ENCODE results near the gene BCL2.

The BCL2 gene

DNA sequence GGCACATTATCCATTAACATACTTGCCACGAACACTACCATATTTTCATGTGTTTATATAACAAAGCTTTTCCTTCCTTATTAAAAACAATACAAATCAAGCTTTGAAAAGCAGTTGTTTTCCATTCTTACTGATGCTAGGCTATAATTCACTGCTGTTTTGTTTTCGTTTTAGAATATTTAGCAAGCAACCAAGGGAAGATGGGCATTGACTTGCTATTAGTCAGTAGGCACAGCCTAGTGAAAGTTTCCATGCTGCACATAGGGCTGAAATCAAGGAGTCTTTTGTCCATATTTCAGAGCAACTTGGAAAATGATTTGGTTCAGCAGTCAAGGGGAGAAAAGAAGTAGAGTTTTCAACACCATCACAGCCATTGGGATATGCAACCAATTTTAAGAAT, 31.3 kb downstream of the BCL2 start:
- no peak for DNase-seq (ENCODE audit: low read depth in 2 of 2, low spot score in 1 of 2)

DNA sequence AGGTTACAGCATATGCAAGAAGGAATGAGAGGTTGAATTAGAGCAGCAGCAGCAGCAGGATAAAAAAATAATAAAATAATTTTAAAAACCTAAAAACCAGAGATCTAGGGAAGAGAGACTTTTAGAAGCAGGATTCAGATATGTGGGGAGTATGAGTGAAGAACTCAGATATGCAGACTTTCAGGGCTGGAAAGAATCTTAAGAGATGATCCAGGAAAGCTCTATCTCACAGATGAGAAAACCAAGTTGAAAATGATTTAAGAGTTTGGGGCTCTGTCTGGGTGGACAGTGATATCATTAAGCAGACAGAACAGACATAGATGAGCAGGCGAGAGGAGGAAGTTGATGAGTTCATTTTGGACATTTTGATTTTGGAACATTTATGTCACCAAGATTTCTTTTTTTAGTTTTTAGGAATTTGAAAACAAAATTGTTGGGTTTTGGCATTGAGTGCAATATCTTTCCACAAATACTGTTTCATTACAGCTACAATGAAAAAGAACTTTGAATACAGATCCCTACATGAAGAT, 31.8 kb downstream of the BCL2 start:
- no peak for DNase-seq (ENCODE audit: low read depth in 2 of 2, low spot score in 1 of 2)

DNA sequence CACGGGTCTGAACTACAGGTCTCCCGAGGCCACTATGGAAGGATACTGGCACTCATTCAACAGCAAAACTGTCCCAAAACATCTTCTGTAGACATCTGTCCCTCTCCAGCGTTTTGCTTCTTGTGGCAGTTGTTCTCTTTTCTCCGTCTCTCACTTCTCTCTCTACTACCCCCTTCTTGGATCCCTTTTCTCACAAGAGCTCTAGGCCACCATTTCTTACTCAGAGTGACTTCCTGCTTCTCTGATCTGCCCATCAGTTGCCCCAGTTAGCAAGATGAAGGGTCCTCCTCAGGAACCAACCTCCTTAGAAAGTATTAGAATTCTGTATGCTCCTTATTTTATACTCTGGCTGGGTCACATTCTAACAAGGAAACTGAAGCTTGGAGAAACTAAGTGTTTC, 32.6 kb downstream of the BCL2 start:
- no peak for DNase-seq (ENCODE audit: low read depth in 2 of 2, low spot score in 1 of 2)

DNA sequence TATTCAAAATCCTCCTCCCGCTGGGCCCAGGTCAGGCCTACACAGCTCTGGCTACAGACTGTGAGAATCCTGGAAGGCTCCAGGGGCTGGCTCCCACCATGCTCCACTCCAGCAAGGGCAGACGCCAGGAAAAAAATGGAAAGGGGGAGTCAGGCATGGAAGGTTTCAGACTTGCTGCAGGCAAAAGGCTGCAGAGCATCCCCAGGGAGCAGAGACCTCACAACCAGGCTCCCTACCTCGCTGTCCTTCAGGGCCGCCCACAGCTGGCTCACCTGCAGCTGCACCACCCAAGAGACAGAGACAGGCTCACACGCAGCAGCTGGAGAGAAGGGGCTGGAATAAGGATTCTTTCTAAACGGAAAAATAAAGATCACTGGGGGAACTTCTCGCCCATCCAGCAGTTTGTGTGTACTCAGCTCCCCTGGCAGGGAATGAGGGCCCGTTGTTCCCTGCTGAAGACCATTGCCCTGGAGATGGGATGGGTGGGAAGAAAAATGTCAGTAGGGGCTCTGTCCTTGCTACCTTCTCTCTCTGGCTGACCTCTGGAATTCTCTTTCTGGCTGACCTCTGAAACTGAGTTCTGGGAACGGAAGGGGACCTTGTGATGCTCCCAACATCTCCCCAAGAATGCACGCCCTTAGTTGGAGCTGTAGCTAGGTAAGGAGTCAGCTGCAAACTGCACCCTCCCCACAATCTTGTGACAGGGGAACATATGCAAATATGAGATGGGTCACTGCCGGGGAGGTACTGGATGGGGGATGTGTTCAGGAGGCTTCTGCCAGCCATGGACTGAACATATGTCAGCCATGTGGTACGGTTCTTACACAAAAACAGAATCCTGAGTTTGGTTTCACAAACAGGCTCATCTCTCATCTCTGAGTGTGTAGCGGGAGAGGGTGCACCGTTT, 34.5 kb downstream of the BCL2 start:
- no peak for DNase-seq (ENCODE audit: low read depth in 2 of 2, low spot score in 1 of 2)

DNA sequence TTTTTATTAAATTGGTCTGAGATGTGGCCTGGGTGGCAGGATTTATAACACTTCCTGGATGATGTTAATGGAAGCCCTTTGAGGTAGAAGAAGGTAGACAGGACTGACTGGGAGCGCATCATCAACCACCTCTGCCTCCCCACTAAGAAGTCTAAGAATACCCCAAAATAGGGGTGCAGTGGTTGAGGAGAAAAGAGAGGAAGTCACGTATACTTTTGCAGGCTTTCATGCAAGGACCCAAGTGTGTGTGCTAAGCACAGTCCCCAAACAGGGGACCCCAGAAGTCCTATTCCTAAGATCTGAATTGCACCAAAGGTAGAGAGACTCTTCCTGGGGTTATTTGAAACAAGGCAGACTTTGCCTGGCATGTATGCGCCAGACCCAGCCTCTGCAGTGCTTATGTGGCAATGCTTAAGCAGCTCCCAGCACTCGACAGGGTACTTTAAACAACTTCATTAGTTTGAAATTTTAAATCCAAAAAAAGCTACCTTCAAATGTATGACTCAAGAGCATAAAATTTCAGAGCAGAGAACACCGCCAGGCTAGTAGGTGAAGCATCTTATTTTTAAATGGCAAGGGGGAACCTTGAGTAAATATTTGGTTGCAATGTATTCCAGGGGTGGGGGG, 35.3 kb downstream of the BCL2 start:
- DNase-seq (ENCODE audit: low read depth in 2 of 2, low spot score in 1 of 2) = no peak

DNA sequence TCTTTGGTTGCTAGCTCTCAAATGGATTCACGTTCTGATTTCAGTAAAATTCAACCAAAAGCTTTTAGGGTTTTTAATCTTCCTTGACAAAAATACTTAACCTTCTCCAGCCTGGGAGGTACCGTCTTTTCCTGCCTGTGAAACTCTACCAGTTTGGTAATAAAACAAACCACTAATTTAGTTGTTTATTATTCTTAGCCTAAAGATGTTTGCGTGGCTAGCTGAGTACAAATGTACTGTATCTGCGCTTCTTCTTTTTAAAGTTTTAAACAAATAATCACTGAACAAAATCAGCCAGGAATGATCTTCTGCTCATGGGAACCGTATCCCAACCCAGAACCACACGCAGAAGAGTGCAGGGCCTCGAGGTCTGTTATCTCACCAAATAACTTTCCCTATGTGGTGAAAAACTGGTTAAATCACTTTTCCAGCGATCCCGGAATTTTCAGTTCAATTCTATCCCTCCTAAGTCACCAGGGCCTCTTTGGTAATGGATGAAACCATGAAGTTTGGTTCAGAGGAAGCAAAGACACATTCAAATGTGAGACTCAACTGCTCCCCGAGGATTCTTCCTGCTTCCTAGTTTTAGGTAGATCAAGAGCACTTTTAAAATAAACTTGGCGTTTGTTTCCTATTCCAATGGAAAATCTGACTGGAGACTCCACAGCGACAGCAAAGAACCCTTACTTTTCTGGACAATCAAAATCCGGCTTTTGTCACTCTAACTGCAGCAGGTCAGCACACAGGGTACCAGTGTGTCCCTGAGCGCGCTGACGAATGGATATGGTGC, 36.1 kb downstream of the BCL2 start:
- DNase-seq (ENCODE audit: low read depth in 2 of 2, low spot score in 1 of 2) = no peak

DNA sequence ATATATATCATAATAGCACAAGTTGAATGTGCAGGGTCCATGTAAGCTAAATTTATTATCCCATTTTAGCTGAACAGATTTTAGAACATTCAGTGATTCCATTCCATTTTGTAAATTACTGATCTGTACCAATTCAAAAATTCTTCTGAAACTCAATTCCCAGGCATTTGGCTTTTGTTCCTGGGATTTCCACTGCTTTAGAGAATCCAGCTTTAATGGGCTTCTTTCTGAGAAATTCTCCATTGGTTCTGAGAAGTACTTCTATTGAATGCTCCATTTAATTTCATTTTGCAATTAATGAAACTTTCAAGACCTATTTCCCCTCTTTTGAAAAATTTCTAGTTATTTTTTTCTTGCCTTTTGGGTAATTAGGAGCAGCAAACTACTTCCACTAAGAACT, 36.8 kb downstream of the BCL2 start:
- no peak for DNase-seq (ENCODE audit: low read depth in 2 of 2, low spot score in 1 of 2)

DNA sequence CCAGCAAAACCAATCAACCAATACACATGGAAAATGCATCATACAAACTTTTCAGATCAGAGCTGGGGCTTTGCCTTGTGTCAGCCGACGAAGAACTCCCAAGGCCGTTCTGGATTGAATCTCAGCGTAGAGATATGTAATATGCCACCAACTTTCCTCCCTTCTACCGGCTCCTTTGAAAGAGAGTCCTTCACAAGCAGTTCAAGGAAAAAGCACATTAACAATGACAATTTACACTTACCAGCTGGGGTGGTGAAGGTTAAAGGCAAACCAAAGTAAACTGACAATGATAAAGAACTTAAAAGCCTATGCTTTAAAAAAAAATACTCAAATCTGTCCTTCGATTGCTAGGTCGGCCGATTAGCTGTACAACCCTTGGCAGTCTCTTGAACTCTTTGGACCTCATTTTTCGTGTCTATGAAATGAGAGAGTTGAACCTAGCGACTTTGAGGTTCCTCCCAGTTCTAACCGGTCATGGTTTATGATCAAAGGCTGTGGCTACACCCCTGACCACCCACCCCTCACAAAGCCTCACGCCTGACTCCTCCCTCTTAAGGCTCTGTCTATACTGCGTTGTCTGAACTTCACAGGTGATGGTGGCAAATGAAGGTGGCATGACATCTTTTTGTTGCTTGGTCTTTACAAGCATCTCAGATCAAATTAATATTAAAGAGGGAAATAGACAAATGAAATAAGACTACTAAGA, 46.2 kb downstream of the BCL2 start:
- DNase-seq (ENCODE audit: low read depth in 2 of 2, low spot score in 1 of 2) = no peak

DNA sequence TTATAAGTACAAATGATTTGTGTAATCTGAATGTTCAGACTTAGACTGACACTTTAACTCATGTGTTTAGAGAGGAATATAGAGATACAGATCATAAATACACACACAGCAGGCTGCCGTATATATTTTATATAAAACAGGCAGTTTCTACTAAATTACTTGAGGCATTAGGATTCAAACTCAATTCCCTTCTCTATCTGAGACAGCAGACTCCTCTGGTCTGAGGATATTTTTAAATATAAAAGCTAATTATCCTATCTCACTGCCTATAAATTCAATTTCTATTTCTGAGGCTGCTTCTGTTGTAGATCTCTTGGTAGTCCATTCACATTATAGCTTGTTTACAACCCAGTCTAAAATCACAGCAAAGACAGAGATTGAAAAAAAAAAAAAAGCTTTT, 46.9 kb downstream of the BCL2 start:
- DNase-seq (ENCODE audit: low read depth in 2 of 2, low spot score in 1 of 2) = no peak

DNA sequence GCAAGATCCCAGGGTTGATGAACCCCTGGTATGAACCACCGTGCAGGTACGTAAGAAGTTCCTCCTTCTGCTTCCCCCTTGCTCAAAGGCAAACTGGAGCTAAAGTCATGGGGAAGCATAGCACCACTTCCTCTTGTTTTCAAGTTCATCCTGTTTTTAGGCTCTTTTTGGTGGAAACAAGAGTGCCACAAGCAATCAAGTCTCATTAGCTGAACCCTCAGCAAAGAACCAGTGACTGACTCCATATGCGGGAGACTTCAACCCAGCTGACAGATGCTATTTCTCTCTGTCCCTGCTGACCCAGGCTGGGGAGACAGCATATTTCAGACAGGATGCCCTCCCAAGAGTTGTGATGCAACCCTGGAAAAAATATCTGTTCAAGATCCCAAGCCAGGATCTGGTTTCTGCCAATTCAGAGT, 47.7 kb downstream of the BCL2 start:
- no peak for DNase-seq (ENCODE audit: low read depth in 2 of 2, low spot score in 1 of 2)

DNA sequence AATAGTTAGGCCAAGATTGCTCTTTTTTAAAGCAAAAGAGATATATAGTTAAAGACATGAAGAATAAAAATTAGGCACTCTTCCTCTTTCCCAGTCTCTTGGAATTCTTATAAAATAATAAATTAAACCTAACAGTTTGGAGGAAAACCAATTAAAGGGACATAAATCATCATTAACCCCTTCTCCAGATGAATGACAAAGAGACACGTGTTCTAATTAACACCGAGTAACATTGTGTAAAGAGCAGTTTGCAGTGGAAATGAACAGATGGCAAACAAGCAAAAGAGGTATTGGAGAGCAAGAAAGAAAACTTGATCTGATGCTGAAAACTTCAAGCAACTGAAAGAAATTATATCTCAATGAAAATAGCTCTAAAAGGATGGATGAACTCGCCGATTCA, 48.4 kb downstream of the BCL2 start:
- no peak for DNase-seq (ENCODE audit: low read depth in 2 of 2, low spot score in 1 of 2)

DNA sequence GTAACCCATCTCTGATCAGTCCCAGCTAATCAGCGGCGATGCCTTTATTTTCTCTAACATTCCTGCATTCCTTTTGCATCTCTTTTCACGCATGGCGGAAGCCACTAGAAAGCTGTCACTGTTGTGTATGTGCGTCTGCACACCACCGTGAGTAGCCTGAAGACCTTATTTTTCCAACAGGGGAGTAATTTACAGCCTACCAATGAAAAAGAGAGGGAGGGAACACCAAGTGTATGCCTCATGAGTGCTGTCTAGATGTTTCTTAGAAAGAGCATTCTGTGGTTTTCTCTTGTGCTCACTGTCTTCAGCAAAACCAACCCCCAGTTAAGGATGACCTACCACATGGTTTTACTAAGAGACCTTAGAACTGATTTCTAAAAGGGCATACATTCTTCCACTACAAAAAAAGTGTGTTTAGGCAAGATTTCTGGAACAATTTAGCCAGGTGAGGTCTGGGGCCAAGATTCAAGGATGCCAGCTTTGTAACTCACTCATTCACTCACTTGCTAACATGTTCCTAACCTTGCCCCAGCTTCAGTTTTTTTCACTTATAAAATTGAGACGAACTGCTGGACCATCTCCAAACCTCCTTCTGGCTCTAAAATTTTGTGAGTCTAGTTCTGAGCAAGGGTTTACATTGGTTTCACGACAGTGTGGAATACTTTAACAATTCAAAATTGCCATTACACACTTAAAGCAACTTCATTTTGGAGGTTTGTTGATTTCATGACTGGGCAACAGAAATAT, 51.4 kb downstream of the BCL2 start:
- no peak for DNase-seq (ENCODE audit: low read depth in 2 of 2, low spot score in 1 of 2)

DNA sequence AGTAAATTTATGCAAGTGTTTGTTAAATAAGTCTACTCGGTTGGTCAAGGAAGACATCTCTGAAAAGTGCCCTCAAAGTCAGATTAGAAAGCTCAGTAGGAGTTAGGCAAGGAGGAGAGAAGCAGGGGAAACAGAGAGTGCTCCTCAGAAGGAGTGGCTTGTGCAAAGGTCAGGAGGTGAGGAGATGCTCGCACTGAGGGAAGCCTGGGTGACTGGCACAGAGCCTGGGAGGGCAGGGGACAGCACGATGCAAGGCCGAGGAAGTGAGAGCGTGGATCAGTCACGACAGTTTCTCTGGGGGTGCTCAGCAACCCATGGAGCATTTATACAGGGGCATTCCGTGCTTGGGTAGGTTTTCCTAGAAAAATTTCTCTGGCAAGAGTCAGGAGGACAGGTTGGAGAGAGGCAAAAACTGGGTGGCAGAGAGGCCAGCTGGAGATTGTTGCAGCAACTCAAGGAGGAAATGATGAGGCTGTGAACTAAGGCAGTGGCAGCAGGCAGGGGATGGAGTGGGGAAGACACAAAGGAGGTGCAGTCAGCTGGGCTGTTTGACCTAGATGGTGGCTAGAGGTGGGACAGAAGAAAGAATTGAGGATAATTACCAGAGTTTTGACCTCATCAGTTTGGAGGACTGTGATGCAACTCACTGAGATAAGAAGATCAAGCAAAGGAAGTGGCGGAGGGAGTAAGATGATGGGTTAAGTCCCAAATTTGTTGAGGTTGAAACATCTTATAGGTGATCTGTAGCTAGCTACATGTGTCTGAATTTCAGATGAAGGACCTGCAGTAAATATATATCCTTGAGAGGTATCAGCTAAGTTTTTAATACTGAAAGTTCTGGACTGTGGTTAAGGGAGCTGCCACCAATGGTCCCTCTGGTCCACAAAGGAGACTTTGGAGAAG, 52.4 kb downstream of the BCL2 start:
- DNase-seq (ENCODE audit: low read depth in 2 of 2, low spot score in 1 of 2) = no peak

DNA sequence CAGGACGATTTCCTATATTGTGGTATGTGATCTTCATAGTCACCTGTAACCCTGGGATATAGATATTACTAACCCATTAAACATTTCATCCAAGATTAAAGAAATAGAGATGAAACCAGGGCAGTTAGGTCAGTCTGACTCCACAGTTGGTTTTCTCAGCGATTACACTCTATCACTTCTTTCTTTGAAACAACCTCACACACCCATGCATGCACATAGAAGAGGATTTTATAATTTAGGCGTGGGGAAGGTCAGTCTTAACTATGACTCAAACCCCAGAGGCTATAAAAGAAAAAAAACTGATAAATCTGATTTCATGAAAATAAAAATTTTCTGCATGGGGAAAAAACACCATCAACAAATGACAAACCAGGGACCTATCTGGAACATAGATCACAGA, 54.2 kb downstream of the BCL2 start:
- no peak for DNase-seq (ENCODE audit: low read depth in 2 of 2, low spot score in 1 of 2)

DNA sequence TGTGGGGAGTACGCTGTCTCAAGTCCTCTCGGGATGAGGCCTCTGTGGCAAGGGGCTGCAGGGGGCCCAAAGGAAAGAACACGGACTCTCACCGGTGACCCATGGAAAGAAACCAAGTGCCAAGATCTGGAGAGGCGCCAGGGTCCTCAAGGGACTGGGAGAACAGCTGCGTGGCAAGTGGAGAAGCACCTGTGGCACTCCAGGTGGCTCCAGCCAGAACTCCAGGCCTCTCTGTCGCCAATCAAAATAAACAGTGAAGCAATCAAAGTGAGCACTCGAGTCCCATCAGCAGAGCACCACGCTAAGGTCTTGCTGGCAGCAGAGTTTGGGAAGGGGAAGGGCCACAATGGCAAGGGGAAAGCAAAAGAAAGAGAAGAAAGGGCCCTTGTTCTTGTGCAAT, 54.7 kb downstream of the BCL2 start:
- DNase-seq (ENCODE audit: low read depth in 2 of 2, low spot score in 1 of 2) = no peak

DNA sequence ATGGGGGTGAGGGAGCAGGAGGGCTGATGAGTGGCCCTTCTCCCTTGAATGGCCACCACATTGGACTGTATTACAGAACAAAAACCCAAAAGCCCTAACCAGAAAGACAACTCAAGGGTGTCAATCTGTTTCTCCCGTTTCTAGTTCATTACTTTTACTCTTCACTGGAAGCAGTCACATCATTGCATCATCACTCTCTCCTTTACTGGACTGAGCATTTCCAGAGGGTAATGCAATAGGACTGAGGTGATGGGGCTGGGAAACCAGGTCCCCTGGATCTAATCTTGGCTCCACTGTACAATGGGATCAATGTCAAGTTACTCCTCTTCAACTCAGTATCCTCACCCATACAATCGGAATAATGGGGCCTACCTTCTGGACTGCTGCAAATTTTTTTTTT, 56.1 kb downstream of the BCL2 start:
- DNase-seq (ENCODE audit: low read depth in 2 of 2, low spot score in 1 of 2) = no peak

DNA sequence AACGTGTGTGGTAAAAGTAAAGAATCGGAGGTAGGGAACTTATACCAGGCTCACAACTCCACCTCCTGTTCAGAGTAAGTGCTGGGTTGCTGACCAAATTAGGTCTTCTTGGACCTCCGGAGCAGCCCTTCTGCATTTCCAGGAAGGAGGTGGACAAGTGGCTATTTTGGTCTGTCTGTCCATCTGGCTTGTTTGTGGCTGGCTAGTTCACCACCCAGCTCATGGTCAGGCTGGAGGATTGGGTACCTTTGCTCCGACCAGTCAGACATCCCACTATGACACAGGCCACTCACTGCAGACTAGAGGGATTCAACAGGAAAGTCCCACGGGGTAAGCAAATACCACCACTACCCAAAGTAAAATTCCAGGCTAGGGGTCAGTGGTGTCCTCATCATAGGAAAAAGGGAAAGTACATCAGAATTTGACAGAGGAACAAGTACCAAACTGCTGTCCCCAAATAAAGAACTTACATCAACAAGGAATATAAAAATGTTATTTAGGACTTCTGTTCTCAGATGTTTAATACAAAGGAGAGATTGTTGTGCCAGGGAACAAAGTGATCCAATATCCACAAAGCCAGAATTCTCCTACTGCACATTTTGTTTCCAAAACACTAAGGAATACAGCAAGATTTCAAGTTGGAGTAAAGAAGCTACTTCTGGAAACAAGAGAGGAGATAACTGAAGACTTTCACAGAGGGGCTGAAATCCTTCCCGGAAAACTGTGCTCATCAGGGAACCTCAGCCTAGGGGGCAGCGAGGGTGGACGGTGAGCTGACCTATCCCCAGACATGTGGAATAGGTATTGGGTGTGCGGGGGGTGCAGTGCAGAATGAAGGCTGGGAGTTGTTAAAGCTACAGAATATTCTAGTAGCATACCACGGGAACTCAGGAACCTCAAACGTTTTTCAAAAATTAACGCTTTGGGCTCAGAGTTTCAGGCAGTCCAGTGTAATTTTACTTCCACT, 56.9 kb downstream of the BCL2 start:
- no peak for DNase-seq (ENCODE audit: low read depth in 2 of 2, low spot score in 1 of 2)

DNA sequence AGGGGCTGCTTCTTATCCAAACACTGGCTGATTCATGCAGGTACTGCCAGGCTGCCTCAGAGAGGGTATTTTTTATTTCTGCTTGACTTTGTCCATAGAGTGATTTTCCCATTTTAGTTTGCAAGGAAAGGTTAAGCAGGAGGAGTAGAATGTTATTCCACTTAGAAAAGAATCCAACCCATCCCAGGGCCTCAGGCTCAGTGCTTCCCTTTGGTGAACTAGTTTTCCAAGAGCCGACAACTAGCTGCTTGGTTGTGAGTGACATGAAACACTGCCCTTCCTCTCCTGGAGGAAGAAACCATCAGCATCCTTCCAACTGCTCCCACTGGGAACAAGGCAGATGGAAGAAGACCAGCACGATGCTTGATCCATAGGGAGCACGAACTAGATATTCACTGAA, 58.5 kb downstream of the BCL2 start:
- no peak for DNase-seq (ENCODE audit: low read depth in 2 of 2, low spot score in 1 of 2)

Data from stimulated activated CD8-positive, alpha-beta memory T cell treated with anti-CD3 and anti-CD28 coated beads, Interleukin-4, amount 100 ng/mL, for 4 hours (primary cell).